Measurements from ENCODE around the gene GGT6. TPM values are rescaled to one million over a fixed set of nuclear protein-coding genes. Genes with fewer than 3 reads are reported as not detected.

GGT6 gene
- total RNA-seq, 1 donor from 2014 or later: not detected

DNA sequence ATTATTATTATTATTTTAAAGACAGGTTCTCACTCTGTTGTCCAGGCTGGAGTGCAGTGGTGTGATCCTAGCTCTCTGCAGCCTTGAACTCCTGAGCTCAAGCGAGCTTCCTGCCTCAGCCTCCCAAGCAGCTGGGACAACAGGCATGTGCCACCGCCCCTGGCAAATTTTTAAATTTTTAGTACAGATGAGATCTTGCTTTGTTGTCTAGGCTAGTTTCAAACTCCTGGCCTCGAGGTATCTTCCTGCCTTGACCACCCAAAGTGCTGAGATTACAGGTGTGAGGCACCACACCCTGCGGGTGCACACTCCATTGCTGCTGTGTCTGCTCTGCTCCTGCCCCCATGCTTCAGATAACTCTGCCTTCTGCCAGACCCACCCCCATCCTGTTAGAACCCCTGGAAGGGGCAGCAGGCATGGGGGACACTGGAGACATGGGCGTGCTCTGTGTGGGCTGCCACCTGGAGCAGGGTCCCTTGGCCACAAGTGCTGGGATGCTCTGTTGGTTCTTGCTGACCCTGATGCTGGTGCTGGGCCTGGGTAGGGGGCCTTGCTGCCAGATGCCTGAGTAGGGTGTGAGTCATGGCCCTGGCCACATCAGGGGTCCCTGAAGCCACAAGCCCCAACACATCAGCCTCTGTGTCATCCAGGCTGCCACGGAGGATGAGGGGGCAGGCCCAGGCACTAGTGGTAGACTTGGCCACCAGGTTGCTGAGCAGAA, 2.6 kb downstream of the GGT6 start:
- H3K27me3 Mint-ChIP-seq: no peaks in the 10 kb centered on the region
- no peak overlapping the region for H3K4me3 Mint-ChIP-seq
- intact Hi-C loops (cut with micrococcal nuclease): loop anchor here (5.0 kb wide), 1 partner anchor 145 kb away; the partner anchor contains the start of gene PELP1
- peak overlapping the region; percentile 48 for H3K27ac Mint-ChIP-seq
- peaks cover 16% of the 10 kb centered on the region for H3K36me3 Mint-ChIP-seq (ENCODE audit: low read depth)
- H3K4me1 Mint-ChIP-seq: peaks cover 40% of the 10 kb centered on the region
- no peak for DNase-seq
- no peaks in the 10 kb centered on the region for H3K9me3 Mint-ChIP-seq

DNA sequence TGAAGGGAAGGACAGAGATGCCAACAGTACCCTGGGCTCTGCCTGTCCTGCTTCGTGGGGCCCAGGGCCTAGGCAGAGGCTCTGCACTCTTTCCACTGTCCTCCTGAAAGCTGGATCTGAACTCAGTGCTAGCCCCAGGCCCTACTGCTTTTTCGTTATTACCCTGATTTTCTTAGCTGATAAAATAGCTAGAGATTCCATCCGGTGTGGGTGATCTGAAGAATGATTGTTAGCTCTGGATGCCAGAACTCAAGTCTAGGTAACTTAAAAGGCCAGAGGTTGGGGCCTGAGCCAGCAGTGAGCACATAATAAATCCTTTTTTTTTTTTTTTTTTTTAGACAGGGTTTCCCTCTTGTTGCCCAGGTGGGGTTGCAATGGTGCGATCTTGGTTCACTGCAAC, 3.4 kb downstream of the GGT6 start:
- H3K36me3 Mint-ChIP-seq (ENCODE audit: low read depth): peaks cover 22% of the 10 kb centered on the region
- H3K4me3 Mint-ChIP-seq: peak overlapping the region; percentile 21
- intact Hi-C loops (cut with micrococcal nuclease): loop anchor here (5.0 kb wide), 1 partner anchor 145 kb away; the partner anchor contains the start of gene PELP1
- no peaks in the 10 kb centered on the region for H3K27me3 Mint-ChIP-seq
- H3K27ac Mint-ChIP-seq: peak overlapping the region; percentile 29
- peaks cover 32% of the 10 kb centered on the region for H3K4me1 Mint-ChIP-seq
- no peak for DNase-seq
- no peaks in the 10 kb centered on the region for H3K9me3 Mint-ChIP-seq

DNA sequence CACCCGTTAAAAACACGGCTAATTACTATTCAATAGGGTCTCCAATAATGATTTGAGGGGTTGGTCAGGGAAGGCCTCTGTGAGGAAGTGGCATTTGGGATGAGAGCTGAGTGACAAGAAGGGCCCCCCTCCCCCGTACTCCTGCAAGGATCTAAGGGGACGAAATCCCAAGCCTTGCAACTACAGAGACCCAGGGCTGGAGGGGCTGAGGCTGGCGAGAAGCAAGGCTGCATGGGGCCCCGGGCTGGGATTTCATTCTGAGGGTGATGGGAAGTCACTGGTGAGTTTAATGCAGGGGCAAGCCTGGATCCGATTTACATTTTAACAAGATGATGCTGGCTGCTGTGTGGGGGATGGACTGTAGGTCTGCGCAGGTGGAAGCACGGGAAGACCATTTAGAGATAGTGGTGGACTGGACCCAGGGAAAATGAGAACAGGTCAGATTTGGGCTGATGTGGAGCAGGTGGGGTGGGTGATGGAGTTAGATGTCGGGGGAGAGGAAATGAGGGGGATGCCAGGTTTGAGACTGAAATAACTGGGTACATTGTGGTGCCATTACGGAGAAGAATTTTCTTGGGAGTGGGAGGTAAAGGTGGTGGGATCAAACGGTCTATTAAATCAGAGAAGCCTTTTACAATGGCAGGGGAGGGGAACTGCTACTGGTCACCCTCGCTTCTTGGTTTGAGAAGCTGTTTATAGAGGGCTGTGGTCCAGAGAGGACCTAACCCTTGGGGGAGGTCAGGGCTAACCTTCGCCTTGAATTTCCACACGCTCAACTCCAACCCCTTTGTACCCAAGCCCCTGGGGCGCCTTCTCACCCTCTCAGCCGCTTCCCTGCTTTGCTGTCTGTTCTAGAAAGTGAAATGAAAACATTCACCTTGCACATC, 4.3 kb downstream of the GGT6 start:
- Mint-ChIP-seq H3K36me3 (ENCODE audit: low read depth) (peaks cover 31% of the 10 kb centered on the region), H3K27me3 (no peaks in the 10 kb centered on the region), H3K27ac (peak overlapping the region; percentile 95), H3K9me3 (no peaks in the 10 kb centered on the region), H3K4me3 (peak overlapping the region; percentile 90), H3K4me1 (peaks cover 25% of the 10 kb centered on the region)
- intact Hi-C loops (cut with micrococcal nuclease): loop anchor here (5.0 kb wide), 1 partner anchor 146 kb away; the partner anchor contains the start of gene PELP1
- no peak for DNase-seq

DNA sequence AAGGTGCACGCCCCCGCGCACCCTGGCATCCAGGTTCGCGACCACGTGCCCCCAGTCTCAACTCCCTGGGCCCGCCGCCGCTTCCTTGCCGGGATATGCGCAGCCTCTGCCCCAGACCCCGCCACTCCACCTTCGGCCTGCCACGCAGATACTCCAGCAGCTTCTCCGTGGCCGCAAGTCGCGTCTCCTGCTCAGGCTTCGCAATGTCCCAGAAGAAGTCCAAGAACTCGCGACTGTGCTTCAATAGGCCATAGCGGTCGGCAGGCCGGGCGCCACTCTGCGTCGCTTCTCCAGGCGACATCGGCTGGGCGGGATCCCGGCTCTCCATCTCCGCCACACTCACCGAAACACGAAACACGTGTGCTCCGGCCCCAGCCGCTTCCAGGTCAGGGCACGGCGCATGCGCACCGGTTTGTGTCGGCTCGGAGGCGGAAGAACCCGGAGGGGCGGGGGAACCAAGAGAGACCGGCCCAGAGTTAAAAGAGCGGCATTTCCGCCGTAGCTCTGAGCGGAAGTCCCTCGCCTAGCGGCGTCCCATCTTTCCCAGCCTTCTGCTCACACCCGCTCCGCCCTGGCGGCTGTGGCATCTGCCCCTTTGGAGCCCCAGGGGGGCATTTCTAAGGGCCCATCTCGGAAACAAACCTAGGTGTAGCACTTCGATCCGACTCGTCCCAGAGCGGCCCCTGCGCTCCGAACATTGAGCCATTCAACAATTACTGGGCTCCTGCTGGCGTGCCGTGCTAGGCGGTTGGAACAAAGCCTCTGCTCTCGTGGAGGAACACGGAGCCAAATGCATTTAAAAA, 5.2 kb downstream of the GGT6 start, which contains the start of gene MYBBP1A:
Gene MYBBP1A (minus strand): TSS at position 388 of the 803 bp plus-strand sequence. CDS start 60 bp downstream, at position 328.
- no peaks in the 10 kb centered on the region for H3K9me3 Mint-ChIP-seq
- peak within 1 kb of the TSS; percentile 95 for H3K27ac Mint-ChIP-seq
- peak; percentile 99 for DNase-seq
- no peaks in the 10 kb centered on the region for H3K27me3 Mint-ChIP-seq
- H3K36me3 Mint-ChIP-seq (ENCODE audit: low read depth): peaks cover 37% of the 10 kb centered on the region
- H3K4me3 Mint-ChIP-seq: peak within 1 kb of the TSS; percentile 90
- H3K4me1 Mint-ChIP-seq: peaks cover 25% of the 10 kb centered on the region
- intact Hi-C loops (cut with micrococcal nuclease): loop anchor here (5.0 kb wide), 1 partner anchor 147 kb away; the partner anchor contains the start of gene PELP1

DNA sequence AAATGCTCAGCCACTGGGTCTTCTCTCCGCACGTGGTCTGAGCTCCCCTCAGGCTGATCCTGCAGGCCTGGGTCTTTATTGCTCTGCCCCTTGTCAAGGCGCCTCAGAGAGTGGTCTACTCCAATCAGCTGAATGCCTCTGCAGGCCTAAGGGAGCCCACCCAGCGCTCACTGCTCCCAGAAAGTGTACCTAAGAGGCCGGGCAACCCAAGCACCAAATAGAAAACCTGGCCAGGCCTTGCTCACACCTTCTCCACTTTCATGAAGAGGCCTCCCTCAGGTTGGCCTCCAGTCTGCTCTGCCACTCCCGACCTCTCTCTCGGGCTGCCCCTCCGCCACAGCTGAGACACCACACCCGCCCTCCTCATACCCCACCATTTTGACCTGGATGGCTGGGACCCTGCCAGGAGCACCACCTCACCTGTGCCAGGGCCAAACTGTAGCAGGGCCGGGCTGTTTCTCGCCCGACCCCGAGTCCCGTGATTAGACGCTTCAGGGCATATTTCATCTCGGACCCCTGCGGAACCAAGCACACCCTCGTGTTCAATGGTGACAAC, 5.9 kb downstream of the GGT6 start:
- peak overlapping the region; percentile 95 for H3K27ac Mint-ChIP-seq
- H3K9me3 Mint-ChIP-seq: no peaks in the 10 kb centered on the region
- DNase-seq: no peak
- peaks cover 25% of the 10 kb centered on the region for H3K4me1 Mint-ChIP-seq
- peak overlapping the region; percentile 90 for H3K4me3 Mint-ChIP-seq
- H3K36me3 Mint-ChIP-seq (ENCODE audit: low read depth): peaks cover 44% of the 10 kb centered on the region
- no peaks in the 10 kb centered on the region for H3K27me3 Mint-ChIP-seq
- intact Hi-C loops (cut with micrococcal nuclease): no loop called here

DNA sequence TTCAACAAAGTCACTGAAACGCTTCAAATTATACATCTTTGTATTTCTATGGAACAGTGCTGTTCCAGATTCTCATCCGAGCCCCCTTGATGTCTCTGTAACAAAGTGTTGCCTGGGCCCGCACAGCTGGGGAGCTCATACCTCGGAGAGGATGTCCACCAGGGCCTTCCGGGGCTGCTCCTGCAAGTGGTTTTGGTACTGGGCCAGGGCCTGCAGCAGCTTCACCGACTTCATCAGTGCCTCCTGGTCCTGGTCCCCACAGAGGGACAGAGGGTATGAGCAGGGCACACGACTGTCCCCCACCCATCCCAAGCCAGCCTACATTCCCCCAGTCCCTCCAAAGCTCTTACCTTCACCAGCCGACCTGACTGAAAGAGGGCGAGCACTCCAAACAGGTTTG, 6.7 kb downstream of the GGT6 start:
- peak overlapping the region; percentile 90 for H3K4me3 Mint-ChIP-seq
- H3K36me3 Mint-ChIP-seq (ENCODE audit: low read depth): peaks cover 47% of the 10 kb centered on the region
- no peak for DNase-seq
- H3K27me3 Mint-ChIP-seq: no peaks in the 10 kb centered on the region
- intact Hi-C loops (cut with micrococcal nuclease): no loop called here
- peak overlapping the region; percentile 63 for H3K27ac Mint-ChIP-seq
- no peaks in the 10 kb centered on the region for H3K9me3 Mint-ChIP-seq
- peaks cover 25% of the 10 kb centered on the region for H3K4me1 Mint-ChIP-seq

DNA sequence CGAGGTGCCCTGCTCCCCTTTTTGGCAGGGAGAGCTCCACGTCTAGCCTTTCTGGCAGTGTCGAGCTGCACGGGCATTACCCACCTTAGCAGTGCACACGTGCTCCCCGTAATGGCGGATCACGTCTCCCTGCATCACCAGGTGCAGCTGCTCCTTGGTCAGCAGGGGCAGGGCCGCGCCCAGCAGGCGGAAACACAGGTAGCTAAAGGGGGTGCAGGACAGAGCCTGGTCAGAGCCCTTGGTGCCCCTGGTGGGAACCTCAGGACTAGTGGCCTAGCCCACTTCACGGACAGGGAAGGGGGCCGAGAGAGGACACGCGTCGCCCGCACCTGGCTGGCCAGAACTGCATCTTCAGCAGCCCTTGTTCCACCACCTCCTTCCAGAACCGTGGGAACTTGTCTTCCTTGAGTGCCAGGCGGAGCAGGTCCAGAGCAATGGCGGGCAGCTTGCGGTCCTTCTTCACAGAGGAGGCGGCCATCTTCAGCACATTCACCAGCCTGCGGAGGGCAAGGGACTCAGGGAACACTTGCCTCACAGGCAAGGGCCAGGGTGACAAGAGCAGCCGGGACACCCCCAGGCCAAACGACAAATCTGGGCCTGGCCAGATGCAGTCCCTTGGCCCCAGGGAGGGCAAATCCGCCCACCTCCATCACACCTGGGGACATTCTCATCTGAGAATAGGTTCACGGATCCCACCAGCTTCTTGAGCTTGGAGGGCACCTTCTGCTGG, 8.4 kb downstream of the GGT6 start:
- Mint-ChIP-seq H3K4me1 (peaks cover 24% of the 10 kb centered on the region), H3K27ac (no peak overlapping the region), H3K36me3 (ENCODE audit: low read depth) (peaks cover 53% of the 10 kb centered on the region), H3K9me3 (no peaks in the 10 kb centered on the region), H3K4me3 (no peak overlapping the region), H3K27me3 (no peaks in the 10 kb centered on the region)
- intact Hi-C loops (cut with micrococcal nuclease): no loop called here
- DNase-seq: no peak

DNA sequence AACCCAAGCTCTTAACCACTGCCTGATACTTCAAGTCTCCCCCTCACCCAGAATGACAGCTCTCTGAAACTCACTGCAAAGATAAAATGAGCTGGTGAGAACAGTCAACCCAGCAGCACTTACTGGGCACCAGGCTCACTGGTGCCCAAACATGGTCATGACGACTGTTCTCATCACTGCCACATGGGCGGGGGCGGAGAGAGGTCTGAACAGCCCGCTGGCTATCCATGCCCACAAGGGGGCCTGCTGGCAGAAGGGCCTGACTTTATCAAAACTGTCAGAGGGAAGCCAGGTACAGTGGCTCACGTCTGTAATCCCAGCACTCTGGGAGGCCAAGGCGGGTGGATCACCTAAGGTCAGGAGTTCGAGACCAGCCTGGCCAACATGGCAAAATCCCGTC, 9.2 kb downstream of the GGT6 start:
- DNase-seq: no peak
- Mint-ChIP-seq H3K36me3 (ENCODE audit: low read depth) (peaks cover 58% of the 10 kb centered on the region), H3K27ac (no peak overlapping the region), H3K4me1 (peaks cover 22% of the 10 kb centered on the region), H3K27me3 (no peaks in the 10 kb centered on the region), H3K9me3 (no peaks in the 10 kb centered on the region), H3K4me3 (no peak overlapping the region)
- intact Hi-C loops (cut with micrococcal nuclease): no loop called here

DNA sequence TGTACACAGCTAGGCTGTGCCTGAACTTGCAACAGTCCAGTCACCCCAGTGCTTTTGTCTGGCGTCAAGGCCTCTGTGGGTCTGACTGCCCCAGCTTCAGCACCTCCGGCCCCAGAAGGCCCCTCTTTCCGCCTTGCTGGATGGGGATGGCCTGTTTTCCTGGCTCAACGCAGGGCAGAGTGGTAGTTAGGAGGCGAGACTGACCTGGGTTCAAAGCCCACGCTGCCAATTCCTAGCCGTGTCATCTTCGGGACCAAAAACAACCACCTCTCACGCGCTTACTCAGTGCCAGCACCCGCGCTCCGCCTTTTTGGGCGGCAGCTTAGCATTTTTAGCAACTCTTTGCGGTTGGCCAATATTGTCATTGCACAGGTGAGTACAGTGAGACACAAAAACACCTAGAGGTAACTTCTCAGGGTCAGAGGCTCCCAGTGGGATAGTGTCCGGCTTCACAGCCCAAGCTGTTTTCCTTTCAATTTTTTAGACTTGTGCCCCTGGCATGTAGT, 9.8 kb downstream of the GGT6 start:
- Mint-ChIP-seq H3K9me3 (no peaks in the 10 kb centered on the region), H3K4me1 (peaks cover 16% of the 10 kb centered on the region), H3K4me3 (no peak overlapping the region), H3K36me3 (ENCODE audit: low read depth) (peaks cover 58% of the 10 kb centered on the region), H3K27ac (no peak overlapping the region), H3K27me3 (no peaks in the 10 kb centered on the region)
- intact Hi-C loops (cut with micrococcal nuclease): no loop called here
- no peak for DNase-seq

DNA sequence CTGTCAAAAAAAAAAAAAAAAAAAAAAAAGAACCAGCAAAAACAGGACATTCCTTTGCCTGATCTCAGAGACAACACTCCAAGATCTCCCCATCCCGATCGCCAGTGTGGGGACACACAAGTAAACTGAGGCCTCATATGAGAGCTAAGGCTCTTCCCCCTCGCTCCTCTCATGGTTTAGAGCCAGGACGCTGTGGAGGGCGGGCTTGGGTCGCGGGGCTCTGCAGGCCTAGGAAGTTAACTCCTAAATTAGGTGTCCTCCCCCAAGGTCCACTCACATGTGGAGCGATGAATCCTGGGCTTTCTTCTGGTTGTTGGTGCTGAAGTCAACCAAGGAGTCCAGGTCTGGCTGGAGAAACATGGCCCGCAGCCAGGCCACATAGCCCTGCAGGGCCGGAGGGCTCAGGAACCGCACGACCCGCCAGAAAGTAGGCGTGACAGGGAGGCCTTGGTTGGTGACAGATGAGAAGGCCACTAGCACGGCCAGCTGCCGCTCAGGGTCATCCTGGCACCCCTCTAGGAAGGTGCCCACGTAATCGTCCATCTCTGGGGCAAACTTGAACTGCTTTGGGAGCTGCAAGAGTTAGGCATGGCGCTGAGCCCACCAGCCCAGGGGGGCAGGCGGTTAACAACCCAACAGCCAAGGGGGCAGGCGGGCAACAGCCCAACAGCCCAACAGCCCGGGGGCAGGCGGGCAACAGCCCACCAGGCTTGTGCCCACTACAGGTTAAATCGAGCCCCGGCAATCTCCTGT, 10.4 kb downstream of the GGT6 start:
- Mint-ChIP-seq H3K27ac (no peak overlapping the region), H3K36me3 (ENCODE audit: low read depth) (peaks cover 58% of the 10 kb centered on the region), H3K27me3 (no peaks in the 10 kb centered on the region), H3K4me1 (peaks cover 14% of the 10 kb centered on the region), H3K9me3 (no peaks in the 10 kb centered on the region), H3K4me3 (no peak overlapping the region)
- intact Hi-C loops (cut with micrococcal nuclease): no loop called here
- no peak for DNase-seq

DNA sequence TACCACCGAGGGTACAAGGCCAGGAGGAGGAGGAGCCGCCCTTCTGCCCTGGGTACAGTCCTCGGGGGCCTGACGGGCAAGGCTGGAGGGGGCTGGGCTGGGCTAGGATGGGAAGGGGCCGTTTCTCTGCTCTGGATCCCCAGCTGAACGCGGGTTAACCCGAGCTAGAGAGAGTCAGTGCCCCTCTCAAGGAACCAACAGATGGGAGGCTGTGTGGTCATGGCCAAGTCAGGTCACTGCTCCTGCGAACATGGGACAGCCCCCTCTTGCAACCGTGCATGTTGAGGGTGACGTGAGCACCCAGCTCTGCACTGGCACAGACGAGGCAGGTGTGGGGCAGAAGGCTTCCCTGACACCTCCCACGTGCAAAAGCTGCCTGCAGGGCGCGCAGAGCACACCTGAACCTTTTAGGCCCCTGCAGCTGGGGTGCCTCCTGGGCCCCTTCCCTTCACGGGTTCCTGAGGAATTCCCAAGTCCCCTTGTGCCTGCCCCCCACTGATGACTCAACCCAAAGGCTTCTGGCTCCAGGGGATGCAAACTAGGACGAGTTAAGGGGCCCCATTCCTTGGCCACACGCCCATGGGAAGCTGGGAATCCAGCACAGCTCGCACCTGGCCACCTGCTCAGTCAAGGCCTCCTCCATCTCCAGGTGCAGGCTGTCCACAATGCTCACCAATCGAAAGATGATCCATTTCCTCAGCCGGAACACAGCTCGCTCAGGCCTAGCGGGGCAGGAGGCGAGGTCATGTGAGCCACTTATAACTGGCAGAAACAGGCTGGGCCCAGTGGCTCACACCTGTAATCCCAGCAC, 11.5 kb downstream of the GGT6 start:
- Mint-ChIP-seq H3K27ac (no peak overlapping the region), H3K4me3 (no peak overlapping the region), H3K36me3 (ENCODE audit: low read depth) (peaks cover 52% of the 10 kb centered on the region), H3K27me3 (no peaks in the 10 kb centered on the region), H3K4me1 (peaks cover 6% of the 10 kb centered on the region), H3K9me3 (no peaks in the 10 kb centered on the region)
- DNase-seq: no peak
- intact Hi-C loops (cut with micrococcal nuclease): no loop called here

Data from activated CD4-positive, alpha-beta T cell treated with anti-CD3 and anti-CD28 coated beads, Interleukin-2, amount 10 ng/mL, durations not matched to agents 24 days and 14 days (primary cell).